Retinal pigment epithelial cell (primary cell): ENCODE data around the gene CYP1A1.
"Not testable (repeated sequence)": the region's sequence is repeated elsewhere in the genome, so short reads cannot be mapped to it uniquely, and the experiment has no call there.

Source experiments
- DNase-seq: peaks from one replicate; pipeline ENCODE4 v3.0.0-alpha.2; 2010; ENCODE audit warnings: low read depth
- H3K4me3 ChIP-seq: 2 replicates; pipeline ENCODE4 v1.5.1; 2011; ENCODE audit warnings: mild to moderate bottlenecking, low read length, control low read depth, moderate library complexity
- TF ChIP-seq, protein P1 (sequence below): conservative IDR thresholded peaks from 2 replicates; pipeline ENCODE4 v1.5.1; 2011; ENCODE audit warnings: low read depth, low read length, control low read depth, inconsistent platforms

CYP1A1 gene

DNA sequence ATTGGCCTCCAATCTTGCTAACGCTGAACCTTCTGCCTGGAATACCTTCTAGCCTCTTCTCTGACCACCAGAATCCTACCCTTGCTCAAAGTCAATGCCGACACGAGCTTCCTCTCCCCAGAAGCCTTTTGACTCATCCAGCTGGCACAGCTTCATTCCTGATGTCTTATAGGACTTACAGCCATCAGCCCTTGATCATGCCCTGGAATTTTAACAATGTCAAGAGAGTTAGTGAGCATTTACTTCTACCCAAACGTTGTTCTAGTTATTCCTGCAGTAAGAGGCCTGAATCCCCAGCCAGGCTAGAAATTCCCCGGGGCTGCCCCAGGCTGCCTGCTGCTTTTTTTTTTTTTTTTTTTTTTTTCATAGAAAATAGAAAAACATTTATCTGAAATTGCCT lies 27.2 kb upstream of the CYP1A1 start:
- TF ChIP-seq, protein P1, sequence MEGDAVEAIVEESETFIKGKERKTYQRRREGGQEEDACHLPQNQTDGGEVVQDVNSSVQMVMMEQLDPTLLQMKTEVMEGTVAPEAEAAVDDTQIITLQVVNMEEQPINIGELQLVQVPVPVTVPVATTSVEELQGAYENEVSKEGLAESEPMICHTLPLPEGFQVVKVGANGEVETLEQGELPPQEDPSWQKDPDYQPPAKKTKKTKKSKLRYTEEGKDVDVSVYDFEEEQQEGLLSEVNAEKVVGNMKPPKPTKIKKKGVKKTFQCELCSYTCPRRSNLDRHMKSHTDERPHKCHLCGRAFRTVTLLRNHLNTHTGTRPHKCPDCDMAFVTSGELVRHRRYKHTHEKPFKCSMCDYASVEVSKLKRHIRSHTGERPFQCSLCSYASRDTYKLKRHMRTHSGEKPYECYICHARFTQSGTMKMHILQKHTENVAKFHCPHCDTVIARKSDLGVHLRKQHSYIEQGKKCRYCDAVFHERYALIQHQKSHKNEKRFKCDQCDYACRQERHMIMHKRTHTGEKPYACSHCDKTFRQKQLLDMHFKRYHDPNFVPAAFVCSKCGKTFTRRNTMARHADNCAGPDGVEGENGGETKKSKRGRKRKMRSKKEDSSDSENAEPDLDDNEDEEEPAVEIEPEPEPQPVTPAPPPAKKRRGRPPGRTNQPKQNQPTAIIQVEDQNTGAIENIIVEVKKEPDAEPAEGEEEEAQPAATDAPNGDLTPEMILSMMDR, result no peak
- DNase-seq, result peak; percentile 40
- H3K4me3 ChIP-seq, result no peak overlapping the region

DNA sequence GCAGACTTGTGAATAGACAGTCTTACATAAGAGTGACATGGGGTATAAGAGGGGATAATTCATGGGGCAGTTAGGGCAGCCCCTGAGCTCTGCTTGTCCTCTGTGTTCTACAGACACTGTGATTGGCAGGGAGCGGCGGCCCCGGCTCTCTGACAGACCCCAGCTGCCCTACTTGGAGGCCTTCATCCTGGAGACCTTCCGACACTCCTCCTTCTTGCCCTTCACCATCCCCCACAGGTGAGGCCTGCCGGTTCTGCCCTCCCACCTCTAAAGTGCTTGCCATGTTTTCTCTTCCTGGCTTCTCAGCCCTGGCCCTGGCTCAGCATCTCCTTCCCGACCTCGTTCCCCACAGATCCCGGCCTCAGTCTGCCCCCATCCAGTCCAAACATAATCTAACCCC lies 26.7 kb upstream of the CYP1A1 start:
- no peak overlapping the region for H3K4me3 ChIP-seq
- DNase-seq, result no peak
- TF ChIP-seq, protein P1, result no peak

DNA sequence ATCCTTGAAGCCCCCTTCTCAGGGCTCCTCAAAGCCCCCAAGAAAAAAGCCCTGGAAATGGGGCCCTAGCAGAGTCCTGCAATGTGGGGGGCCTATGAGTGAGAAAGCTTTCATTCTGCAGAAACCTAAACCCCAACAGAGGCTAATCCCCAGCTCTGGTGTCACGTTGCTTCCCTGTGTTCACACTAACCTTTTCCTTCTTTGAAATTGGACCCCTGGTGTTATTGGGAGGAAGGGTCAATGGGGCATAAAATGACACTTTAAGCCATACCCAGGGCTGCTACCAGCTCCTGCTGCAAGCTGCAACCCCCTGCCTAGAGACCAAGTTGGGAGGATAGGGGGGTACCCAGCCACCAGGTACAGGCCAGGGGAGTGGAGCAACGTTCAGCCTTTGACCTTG lies 25.4 kb upstream of the CYP1A1 start:
- no peak for DNase-seq
- no peak overlapping the region for H3K4me3 ChIP-seq
- TF ChIP-seq, protein P1, result no peak

DNA sequence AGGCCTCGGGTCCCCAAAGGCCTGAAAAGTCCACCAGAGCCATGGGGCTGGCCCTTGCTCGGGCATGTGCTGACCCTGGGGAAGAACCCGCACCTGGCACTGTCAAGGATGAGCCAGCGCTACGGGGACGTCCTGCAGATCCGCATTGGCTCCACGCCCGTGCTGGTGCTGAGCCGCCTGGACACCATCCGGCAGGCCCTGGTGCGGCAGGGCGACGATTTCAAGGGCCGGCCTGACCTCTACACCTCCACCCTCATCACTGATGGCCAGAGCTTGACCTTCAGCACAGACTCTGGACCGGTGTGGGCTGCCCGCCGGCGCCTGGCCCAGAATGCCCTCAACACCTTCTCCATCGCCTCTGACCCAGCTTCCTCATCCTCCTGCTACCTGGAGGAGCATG lies 24.5 kb upstream of the CYP1A1 start:
- H3K4me3 ChIP-seq, result no peak overlapping the region
- TF ChIP-seq, protein P1, result no peak
- no peak for DNase-seq

DNA sequence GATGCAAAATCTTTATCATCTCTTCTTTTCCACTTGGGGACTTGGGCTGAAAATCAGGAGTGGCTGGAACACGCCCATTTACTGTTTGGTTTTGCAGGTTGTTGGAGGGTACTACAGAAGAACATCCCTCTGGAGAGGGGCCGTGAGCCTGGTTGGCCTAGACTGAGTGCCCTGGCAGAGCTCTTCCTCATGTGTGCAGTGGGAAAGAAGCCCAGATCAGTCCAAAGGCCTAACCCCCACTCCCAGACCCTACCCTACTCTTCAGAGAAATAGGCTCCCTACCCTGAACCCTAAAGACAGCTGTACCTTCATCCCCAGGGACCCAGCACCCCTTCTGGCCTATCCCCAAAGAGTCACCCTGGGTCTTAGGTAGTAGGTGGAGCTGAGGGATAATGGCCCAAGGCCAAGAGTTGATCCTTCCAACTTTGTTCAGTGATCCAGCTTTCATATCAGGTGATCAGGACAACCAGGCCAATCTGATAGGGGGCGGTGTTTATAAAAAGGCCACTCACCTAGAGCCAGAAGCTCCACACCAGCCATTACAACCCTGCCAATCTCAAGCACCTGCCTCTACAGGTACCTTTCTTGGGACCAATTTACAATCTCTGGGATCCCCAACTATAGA lies 23.1 kb upstream of the CYP1A1 start, which contains the start of gene CYP1A2:
CYP1A2 (plus strand) TSS at position 524 of the 625 bp plus-strand sequence. CDS start 894 bp downstream, outside the sequence.
- DNase-seq, result no peak
- H3K4me3 ChIP-seq, result no peak within 1 kb of the TSS
- TF ChIP-seq, protein P1, result no peak

DNA sequence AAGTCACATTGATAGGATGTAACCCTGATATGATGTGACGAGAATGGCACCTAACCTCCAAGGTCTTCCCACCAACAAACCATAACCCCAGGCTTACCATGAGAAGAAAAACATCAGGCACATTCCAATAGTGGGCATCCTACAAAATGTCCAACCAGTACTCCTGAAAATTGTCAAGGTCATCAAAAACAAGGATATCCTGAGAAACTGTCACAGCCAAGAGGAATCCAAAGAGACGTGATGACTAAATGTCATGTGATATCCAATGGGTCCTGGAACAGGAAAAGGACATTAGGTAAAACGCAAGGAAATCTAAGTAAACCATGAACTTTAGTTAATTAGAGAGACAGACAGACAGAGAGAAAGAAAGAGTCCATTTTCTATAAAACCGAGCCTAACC lies 21.1 kb upstream of the CYP1A1 start:
- TF ChIP-seq, protein P1, result no peak
- no peak overlapping the region for H3K4me3 ChIP-seq
- no peak for DNase-seq

DNA sequence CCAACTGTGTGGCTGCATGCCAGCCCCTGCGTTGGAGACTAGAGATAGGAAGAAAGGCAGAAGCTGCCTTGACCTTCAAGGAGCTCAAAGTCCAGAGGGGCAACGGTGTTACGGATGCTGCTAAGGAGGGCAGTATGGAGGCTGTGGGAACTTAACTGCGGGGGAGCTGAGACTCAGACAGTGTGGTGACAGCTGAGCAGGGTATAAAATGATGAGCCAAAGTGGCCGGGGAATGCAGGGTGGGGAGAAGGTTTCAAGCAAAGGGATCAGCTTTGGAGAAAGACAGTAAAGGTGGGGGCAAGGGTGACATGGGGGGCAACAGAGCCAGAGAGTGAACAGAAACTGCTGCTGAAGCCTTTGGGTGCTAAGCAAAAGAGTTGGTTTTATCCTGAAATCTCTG lies 17.1 kb upstream of the CYP1A1 start:
- TF ChIP-seq, protein P1, result no peak
- H3K4me3 ChIP-seq, result no peak overlapping the region
- no peak for DNase-seq

DNA sequence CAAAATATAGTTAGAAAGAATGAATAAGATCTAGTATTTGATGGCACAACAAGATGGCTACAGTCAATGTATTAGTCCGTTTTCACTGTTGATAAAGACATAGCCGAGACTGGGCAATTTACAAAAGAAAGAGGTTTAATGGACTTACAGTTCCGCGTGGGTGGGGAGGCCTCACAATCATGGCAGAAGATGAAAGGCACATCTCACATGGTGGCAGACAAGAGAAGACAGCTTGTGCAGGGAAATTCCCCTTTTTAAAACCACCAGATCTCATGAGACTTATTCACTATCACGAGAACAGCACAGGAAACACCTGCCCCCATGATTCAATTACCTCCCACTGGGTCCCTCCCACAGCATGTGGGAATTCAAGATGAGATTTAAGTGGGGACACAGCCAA lies 12.9 kb upstream of the CYP1A1 start:
- H3K4me3 ChIP-seq, DNase-seq: not testable (repeated sequence)
